ENCODE data around the gene DNAJC6.

- TF ChIP-seq CTCF (IDR thresholded peaks at IDR 0.05) (no peak), POLR2A (IDR thresholded peaks at IDR 0.05) (no peak)
These were observed 46.1 kb upstream of the DNAJC6 start for GRCh38 chr1:65263286-65263685.
